G401 (cell line): Measurements from ENCODE around the gene GNAT2. TPM values are rescaled to one million over a fixed set of nuclear protein-coding genes. Genes with fewer than 3 reads are reported as not detected.

Experiments
- DNase-seq: peaks from one replicate; pipeline ENCODE4 v3.0.0-alpha.2; 2015; ENCODE audit warnings: low spot score
- in situ Hi-C: cut with HindIII; loops from 2 replicates; pipeline ENCODE4 v1.10.0; 2016; ENCODE audit warnings: low sequenced_read_pairs, mixed read lengths
- total RNA-seq: library from RNA; depleted of rRNA; stranded (reverse); fragments of >200 nt; shearing (Covaris generic); gene quantifications from 2 replicates; pipeline ENCODE4 v1.2.3, GENCODE V29; 2014; rRNA removed

Gene GNAT2
- total RNA-seq, 1 experiment from 2014 or later = not detected

GRCh38 chr1:109579491-109579890 lies 39.9 kb downstream of the GNAT2 start:
- in situ Hi-C loops = no loop called here
- DNase-seq = peak; percentile 91

- no peak for DNase-seq
- in situ Hi-C loops = no loop called here
These were observed 40.4 kb downstream of the GNAT2 start for GRCh38 chr1:109578947-109579443.

GRCh38 chr1:109573785-109574184 lies 45.6 kb downstream of the GNAT2 start:
- in situ Hi-C loops = no loop called here
- no peak for DNase-seq

- in situ Hi-C loops = no loop called here
These were observed 49.0 kb downstream of the GNAT2 start for GRCh38 chr1:109570414-109570813.

GRCh38 chr1:109569323-109569722 lies 50.1 kb downstream of the GNAT2 start:
- DNase-seq = no peak
- in situ Hi-C loops = no loop called here

More at GRCh38 chr1:109570414-109570813, 49.0 kb downstream of the GNAT2 start:
- DNase-seq = no peak

- DNase-seq = peak; percentile 20
- in situ Hi-C loops = no loop called here
These were observed 51.3 kb downstream of the GNAT2 start for GRCh38 chr1:109567877-109568672.

- in situ Hi-C loops = no loop called here
- no peak for DNase-seq
These were observed 52.4 kb downstream of the GNAT2 start for GRCh38 chr1:109566982-109567381.

GRCh38 chr1:109565241-109565640 lies 54.2 kb downstream of the GNAT2 start:
- in situ Hi-C loops = no loop called here
- DNase-seq = no peak

GRCh38 chr1:109564194-109564878 lies 55.1 kb downstream of the GNAT2 start:
- DNase-seq = no peak
- in situ Hi-C loops = no loop called here

GRCh38 chr1:109559995-109560394 lies 59.4 kb downstream of the GNAT2 start:
- in situ Hi-C loops = no loop called here
- no peak for DNase-seq

- in situ Hi-C loops = no loop called here
- DNase-seq = no peak
These were observed 61.9 kb downstream of the GNAT2 start for GRCh38 chr1:109557520-109557919.

GRCh38 chr1:109556563-109556962 lies 62.9 kb downstream of the GNAT2 start:
- in situ Hi-C loops = no loop called here
- DNase-seq = no peak

Other genes with a start within 250 kb of the GNAT2 start
- gene SORT1, start 221.7 kb downstream of the GNAT2 start, total RNA-seq = 15.1 and 17.7 TPM in 2 replicates
- 105 and 147 TPM in 2 replicates for gene PSMA5, start 193.2 kb downstream of the GNAT2 start, total RNA-seq
- not detected in 2 replicates for gene SYPL2, start 153.1 kb downstream of the GNAT2 start, total RNA-seq
- gene ATXN7L2, start 135.7 kb downstream of the GNAT2 start, total RNA-seq = 2.9 and 6.8 TPM in 2 replicates
- gene CYB561D1, start 125.5 kb downstream of the GNAT2 start, total RNA-seq = 0.31 and 3.1 TPM in 2 replicates
- gene AMIGO1, start 109.9 kb downstream of the GNAT2 start, total RNA-seq = 0.07 and 0.25 TPM in 2 replicates
- not detected in 2 replicates for gene GPR61, start 79.7 kb downstream of the GNAT2 start, total RNA-seq
- gene GNAI3, start 71.0 kb downstream of the GNAT2 start, total RNA-seq = 6.8 and 8.9 TPM in 2 replicates
- 90.0 and 101 TPM in 2 replicates for gene AMPD2, start 221 bp upstream of the GNAT2 start, total RNA-seq
- 18.7 and 24.5 TPM in 2 replicates for gene GSTM4, start 36.5 kb upstream of the GNAT2 start, total RNA-seq
- 18.2 and 24.6 TPM in 2 replicates for gene GSTM2, start 48.4 kb upstream of the GNAT2 start, total RNA-seq
- gene GSTM1, start 68.2 kb upstream of the GNAT2 start, total RNA-seq = not detected in 2 replicates
- gene GSTM5, start 92.6 kb upstream of the GNAT2 start, total RNA-seq = 1.4 and 4.7 TPM in 2 replicates
- gene GSTM3, start 121.4 kb upstream of the GNAT2 start, total RNA-seq = 0.51 and 0.55 TPM in 2 replicates
- not detected in 2 replicates for gene EPS8L3, start 144.3 kb upstream of the GNAT2 start, total RNA-seq